ENCODE data around the gene VSIG8.

GRCh38 chr1:159825564-159825963 is 36.9 kb downstream of the VSIG8 start:
- TF ChIP-seq CTCF (IDR thresholded peaks at IDR 0.05) (no peak), POLR2AphosphoS5 (IDR thresholded peaks at IDR 0.05) (no peak), POLR2A (IDR thresholded peaks at IDR 0.05) (no peak), EP300 (IDR thresholded peaks at IDR 0.05) (no peak)

Data from suprapubic skin (tissue), 4 donors.